ENCODE data around the gene SLC16A14.

- TF ChIP-seq, protein P1, sequence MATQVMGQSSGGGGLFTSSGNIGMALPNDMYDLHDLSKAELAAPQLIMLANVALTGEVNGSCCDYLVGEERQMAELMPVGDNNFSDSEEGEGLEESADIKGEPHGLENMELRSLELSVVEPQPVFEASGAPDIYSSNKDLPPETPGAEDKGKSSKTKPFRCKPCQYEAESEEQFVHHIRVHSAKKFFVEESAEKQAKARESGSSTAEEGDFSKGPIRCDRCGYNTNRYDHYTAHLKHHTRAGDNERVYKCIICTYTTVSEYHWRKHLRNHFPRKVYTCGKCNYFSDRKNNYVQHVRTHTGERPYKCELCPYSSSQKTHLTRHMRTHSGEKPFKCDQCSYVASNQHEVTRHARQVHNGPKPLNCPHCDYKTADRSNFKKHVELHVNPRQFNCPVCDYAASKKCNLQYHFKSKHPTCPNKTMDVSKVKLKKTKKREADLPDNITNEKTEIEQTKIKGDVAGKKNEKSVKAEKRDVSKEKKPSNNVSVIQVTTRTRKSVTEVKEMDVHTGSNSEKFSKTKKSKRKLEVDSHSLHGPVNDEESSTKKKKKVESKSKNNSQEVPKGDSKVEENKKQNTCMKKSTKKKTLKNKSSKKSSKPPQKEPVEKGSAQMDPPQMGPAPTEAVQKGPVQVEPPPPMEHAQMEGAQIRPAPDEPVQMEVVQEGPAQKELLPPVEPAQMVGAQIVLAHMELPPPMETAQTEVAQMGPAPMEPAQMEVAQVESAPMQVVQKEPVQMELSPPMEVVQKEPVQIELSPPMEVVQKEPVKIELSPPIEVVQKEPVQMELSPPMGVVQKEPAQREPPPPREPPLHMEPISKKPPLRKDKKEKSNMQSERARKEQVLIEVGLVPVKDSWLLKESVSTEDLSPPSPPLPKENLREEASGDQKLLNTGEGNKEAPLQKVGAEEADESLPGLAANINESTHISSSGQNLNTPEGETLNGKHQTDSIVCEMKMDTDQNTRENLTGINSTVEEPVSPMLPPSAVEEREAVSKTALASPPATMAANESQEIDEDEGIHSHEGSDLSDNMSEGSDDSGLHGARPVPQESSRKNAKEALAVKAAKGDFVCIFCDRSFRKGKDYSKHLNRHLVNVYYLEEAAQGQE (IDR thresholded peaks at IDR 0.05; ENCODE audit: insufficient read depth in 1 of 2, low read depth in 2 of 2, low read length in 1 of 2): no peak
- TF ChIP-seq CTCF (IDR thresholded peaks at IDR 0.05) (no peak), POLR2AphosphoS5 (IDR thresholded peaks at IDR 0.05; ENCODE audit: low read depth, low read length) (no peak), TCF7L2 (IDR thresholded peaks at IDR 0.05; ENCODE audit: low read depth, low read length) (no peak), SIN3A (IDR thresholded peaks at IDR 0.05; ENCODE audit: borderline replicate concordance, insufficient read depth, low read depth, low read length) (no peak)
These were observed 26.5 kb downstream of the SLC16A14 start for GRCh38 chr2:230042195-230042594.
